ENCODE measurements around the gene DLG2.

- TF ChIP-seq GABPA (IDR thresholded peaks at IDR 0.05; ENCODE audit: low read depth) (no peak), CTCF (IDR thresholded peaks at IDR 0.05; ENCODE audit: insufficient read depth, low read length) (no peak), POLR2AphosphoS5 (IDR thresholded peaks at IDR 0.05; ENCODE audit: low read depth) (no peak), REST (IDR thresholded peaks at IDR 0.05; ENCODE audit: insufficient replicate concordance, low read depth) (no peak), SPI1 (IDR thresholded peaks at IDR 0.05; ENCODE audit: borderline replicate concordance, low read depth) (no peak)
Measured at GRCh38 chr11:84757711-84758110, 869.4 kb downstream of the DLG2 start.
